ENCODE measurements around the gene ELOF1.

DNA sequence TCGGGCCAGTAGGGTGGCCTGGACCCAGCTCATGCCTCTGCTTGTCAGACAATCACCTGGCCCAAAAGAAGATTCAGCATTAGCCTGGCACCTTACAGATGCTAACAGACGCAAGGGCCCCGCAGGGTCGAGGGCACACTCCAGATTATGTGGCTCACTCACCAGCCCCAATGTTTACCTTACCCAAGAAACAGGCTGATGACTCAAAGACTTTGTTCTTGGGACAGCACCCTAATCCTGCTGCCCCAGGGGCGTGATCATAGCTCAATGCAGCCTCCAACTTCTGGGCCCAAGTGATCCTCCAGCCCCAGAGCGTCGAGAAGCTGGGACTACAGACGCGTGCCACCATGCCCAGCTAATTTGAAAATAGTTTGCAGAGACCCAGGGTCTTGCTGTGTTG lies 39.9 kb downstream of the ELOF1 start:
- TF ChIP-seq, protein P1, sequence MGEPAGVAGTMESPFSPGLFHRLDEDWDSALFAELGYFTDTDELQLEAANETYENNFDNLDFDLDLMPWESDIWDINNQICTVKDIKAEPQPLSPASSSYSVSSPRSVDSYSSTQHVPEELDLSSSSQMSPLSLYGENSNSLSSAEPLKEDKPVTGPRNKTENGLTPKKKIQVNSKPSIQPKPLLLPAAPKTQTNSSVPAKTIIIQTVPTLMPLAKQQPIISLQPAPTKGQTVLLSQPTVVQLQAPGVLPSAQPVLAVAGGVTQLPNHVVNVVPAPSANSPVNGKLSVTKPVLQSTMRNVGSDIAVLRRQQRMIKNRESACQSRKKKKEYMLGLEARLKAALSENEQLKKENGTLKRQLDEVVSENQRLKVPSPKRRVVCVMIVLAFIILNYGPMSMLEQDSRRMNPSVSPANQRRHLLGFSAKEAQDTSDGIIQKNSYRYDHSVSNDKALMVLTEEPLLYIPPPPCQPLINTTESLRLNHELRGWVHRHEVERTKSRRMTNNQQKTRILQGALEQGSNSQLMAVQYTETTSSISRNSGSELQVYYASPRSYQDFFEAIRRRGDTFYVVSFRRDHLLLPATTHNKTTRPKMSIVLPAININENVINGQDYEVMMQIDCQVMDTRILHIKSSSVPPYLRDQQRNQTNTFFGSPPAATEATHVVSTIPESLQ (CRISPR knock-in tag; conservative IDR thresholded peaks at IDR 0.05) = no peak
- TF ChIP-seq BORCS8-MEF2B (CRISPR knock-in tag; IDR thresholded peaks at IDR 0.05) (no peak), NFRKB (IDR thresholded peaks at IDR 0.05) (no peak), FOXA3 (CRISPR knock-in tag; IDR thresholded peaks at IDR 0.05) (no peak), NR1H2 (CRISPR knock-in tag; IDR thresholded peaks at IDR 0.05; ENCODE audit: borderline replicate concordance, low read depth) (no peak), ZFAT (CRISPR knock-in tag; conservative IDR thresholded peaks at IDR 0.05) (no peak), NFE2 (CRISPR knock-in tag; IDR thresholded peaks at IDR 0.05) (no peak), YY1 (IDR thresholded peaks at IDR 0.05; ENCODE audit: insufficient read depth, insufficient replicate concordance, low read depth, low read length) (no peak), ZNF451 (CRISPR knock-in tag; IDR thresholded peaks at IDR 0.05) (no peak), ZNF292 (CRISPR knock-in tag; IDR thresholded peaks at IDR 0.05; ENCODE audit: borderline replicate concordance, low read depth) (no peak)
- TF ChIP-seq, protein P2, sequence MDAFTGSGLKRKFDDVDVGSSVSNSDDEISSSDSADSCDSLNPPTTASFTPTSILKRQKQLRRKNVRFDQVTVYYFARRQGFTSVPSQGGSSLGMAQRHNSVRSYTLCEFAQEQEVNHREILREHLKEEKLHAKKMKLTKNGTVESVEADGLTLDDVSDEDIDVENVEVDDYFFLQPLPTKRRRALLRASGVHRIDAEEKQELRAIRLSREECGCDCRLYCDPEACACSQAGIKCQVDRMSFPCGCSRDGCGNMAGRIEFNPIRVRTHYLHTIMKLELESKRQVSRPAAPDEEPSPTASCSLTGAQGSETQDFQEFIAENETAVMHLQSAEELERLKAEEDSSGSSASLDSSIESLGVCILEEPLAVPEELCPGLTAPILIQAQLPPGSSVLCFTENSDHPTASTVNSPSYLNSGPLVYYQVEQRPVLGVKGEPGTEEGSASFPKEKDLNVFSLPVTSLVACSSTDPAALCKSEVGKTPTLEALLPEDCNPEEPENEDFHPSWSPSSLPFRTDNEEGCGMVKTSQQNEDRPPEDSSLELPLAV (CRISPR knock-in tag; conservative IDR thresholded peaks at IDR 0.05; ENCODE audit: low read depth) = no peak
- TF ChIP-seq, protein P3, sequence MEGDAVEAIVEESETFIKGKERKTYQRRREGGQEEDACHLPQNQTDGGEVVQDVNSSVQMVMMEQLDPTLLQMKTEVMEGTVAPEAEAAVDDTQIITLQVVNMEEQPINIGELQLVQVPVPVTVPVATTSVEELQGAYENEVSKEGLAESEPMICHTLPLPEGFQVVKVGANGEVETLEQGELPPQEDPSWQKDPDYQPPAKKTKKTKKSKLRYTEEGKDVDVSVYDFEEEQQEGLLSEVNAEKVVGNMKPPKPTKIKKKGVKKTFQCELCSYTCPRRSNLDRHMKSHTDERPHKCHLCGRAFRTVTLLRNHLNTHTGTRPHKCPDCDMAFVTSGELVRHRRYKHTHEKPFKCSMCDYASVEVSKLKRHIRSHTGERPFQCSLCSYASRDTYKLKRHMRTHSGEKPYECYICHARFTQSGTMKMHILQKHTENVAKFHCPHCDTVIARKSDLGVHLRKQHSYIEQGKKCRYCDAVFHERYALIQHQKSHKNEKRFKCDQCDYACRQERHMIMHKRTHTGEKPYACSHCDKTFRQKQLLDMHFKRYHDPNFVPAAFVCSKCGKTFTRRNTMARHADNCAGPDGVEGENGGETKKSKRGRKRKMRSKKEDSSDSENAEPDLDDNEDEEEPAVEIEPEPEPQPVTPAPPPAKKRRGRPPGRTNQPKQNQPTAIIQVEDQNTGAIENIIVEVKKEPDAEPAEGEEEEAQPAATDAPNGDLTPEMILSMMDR (CRISPR knock-in tag; IDR thresholded peaks at IDR 0.05) = no peak
- TF ChIP-seq, protein P4, sequence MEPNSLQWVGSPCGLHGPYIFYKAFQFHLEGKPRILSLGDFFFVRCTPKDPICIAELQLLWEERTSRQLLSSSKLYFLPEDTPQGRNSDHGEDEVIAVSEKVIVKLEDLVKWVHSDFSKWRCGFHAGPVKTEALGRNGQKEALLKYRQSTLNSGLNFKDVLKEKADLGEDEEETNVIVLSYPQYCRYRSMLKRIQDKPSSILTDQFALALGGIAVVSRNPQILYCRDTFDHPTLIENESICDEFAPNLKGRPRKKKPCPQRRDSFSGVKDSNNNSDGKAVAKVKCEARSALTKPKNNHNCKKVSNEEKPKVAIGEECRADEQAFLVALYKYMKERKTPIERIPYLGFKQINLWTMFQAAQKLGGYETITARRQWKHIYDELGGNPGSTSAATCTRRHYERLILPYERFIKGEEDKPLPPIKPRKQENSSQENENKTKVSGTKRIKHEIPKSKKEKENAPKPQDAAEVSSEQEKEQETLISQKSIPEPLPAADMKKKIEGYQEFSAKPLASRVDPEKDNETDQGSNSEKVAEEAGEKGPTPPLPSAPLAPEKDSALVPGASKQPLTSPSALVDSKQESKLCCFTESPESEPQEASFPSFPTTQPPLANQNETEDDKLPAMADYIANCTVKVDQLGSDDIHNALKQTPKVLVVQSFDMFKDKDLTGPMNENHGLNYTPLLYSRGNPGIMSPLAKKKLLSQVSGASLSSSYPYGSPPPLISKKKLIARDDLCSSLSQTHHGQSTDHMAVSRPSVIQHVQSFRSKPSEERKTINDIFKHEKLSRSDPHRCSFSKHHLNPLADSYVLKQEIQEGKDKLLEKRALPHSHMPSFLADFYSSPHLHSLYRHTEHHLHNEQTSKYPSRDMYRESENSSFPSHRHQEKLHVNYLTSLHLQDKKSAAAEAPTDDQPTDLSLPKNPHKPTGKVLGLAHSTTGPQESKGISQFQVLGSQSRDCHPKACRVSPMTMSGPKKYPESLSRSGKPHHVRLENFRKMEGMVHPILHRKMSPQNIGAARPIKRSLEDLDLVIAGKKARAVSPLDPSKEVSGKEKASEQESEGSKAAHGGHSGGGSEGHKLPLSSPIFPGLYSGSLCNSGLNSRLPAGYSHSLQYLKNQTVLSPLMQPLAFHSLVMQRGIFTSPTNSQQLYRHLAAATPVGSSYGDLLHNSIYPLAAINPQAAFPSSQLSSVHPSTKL (CRISPR knock-in tag; IDR thresholded peaks at IDR 0.05) = no peak
